ENCODE data around the gene DNAH9.

DNAH9 gene

DNA sequence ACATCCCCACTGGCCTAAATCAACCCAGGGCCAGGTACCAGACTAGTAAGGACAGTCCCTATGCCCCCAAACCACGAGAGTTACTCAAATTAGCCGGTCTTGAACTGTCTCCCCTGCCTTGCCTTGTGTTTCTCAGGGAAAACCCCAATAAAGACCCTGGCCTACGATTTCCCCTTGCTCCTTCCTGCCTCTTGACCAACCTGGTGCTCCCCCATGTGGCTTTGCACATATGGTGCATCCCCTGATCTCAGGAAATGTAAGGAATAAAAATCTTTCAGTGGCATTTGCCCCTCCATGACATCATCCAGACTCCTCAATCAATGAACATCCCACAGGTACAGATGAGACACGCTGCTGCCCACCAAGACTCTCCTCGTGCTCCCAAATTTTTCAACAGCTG, 311.1 kb downstream of the DNAH9 start:
- TF ChIP-seq, protein P1, sequence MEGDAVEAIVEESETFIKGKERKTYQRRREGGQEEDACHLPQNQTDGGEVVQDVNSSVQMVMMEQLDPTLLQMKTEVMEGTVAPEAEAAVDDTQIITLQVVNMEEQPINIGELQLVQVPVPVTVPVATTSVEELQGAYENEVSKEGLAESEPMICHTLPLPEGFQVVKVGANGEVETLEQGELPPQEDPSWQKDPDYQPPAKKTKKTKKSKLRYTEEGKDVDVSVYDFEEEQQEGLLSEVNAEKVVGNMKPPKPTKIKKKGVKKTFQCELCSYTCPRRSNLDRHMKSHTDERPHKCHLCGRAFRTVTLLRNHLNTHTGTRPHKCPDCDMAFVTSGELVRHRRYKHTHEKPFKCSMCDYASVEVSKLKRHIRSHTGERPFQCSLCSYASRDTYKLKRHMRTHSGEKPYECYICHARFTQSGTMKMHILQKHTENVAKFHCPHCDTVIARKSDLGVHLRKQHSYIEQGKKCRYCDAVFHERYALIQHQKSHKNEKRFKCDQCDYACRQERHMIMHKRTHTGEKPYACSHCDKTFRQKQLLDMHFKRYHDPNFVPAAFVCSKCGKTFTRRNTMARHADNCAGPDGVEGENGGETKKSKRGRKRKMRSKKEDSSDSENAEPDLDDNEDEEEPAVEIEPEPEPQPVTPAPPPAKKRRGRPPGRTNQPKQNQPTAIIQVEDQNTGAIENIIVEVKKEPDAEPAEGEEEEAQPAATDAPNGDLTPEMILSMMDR (IDR thresholded peaks at IDR 0.05; ENCODE audit: low read depth, low read length): no peak
- H3K4me3 ChIP-seq (ENCODE audit: low read depth, low read length): no peak overlapping the region

DNA sequence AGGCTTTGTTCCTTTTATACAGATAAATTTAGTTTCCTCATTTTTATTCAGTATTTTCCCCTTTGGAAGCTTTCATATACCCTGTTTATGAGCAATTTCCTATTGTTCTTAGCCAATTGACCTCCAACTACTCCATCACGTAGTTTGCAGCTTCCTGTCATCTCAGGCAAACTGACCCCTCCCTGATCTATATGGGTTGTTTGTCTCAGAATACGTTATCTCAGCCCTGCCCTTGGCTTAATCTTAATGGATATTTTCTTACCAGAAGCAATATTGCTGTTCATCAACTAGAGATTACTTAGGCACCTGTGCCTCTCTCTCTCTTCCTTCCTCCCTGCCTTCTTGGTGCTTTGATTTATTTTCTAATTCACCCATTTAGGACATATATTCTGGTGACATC, 317.8 kb downstream of the DNAH9 start:
- no peak overlapping the region for H3K4me3 ChIP-seq (ENCODE audit: low read depth, low read length)
- TF ChIP-seq, protein P1 (IDR thresholded peaks at IDR 0.05; ENCODE audit: low read depth, low read length): no peak

DNA sequence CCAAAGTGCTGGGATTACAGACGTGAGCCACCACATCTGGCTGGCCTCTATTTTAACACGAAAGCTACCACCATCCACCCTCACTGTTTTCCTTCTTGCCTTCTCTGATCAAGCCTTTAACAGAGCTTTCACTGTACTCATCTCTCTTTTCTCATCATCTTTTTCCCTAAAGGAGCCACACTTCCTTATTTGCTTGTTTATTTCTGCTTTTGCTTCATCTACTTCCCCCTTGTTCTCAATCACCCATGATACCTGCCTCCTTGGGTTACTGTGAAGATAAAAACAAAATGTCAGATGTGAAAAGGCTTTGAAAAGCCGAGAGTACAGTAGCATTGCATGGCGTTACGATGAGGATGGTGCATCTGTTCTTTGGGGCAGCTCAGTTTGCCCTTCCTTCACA, 319.1 kb downstream of the DNAH9 start:
- TF ChIP-seq, protein P1 (IDR thresholded peaks at IDR 0.05; ENCODE audit: low read depth, low read length): no peak
- no peak overlapping the region for H3K4me3 ChIP-seq (ENCODE audit: low read depth, low read length)

DNA sequence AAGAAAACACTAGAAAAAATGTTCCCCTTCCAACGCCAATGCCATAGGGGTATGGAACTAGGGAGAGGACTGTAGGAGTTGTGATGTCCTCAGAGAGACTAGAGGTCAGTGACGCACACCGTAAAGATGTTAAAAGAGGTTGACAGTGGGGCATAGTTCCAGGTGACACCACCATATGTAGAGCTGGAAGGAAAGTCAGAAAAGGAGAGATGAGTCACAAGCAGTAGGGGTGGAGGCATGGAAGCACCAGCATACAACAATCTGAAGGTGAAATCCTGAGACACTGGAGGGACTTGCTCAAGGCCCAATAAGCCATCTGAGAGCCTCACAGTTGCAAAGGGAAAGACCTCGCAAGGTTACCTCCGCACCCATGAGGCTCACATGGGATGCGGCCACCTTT, 323.0 kb downstream of the DNAH9 start:
- TF ChIP-seq, protein P1 (IDR thresholded peaks at IDR 0.05; ENCODE audit: low read depth, low read length): no peak
- H3K4me3 ChIP-seq (ENCODE audit: low read depth, low read length): no peak overlapping the region

DNA sequence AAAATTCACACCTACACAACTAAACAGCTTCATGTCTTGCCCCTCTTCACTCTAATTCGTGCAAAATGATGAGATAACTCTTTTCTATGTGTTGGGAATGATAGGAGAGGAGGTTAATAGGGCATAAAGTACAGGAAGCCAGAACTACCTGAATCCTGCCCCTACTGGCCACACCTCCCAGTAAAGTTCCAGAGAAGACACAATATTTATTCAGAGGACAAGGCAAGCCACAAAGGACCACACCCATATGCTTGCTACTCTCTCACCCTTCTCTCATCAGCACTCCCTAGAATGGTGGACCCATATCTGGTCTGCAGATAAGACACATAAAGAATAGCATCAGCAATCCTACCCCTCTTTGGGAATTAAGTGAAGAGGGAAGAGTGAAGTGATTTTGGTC, 324.4 kb downstream of the DNAH9 start:
- no peak overlapping the region for H3K4me3 ChIP-seq (ENCODE audit: low read depth, low read length)
- TF ChIP-seq, protein P1 (IDR thresholded peaks at IDR 0.05; ENCODE audit: low read depth, low read length): no peak

DNA sequence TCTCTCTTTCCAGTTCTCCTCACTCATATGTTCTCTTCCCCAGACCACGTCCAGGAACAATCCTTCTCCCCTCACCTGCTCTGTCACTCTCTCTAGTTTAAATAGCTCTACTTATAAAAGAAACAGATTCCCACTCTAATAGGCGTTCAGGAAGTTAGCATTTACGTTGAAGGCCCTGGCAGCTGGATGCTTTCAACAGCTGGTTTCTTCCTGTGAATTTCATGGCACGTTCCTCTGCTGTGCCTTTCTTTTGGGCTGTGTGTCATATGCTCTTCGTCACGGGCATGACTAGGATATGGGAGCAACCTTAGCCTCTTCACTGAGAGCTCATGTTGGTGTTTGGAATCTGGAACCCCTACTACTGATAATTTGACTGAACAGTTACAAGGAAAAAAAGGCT, 325.8 kb downstream of the DNAH9 start:
- H3K4me3 ChIP-seq (ENCODE audit: low read depth, low read length): no peak overlapping the region
- TF ChIP-seq, protein P1 (IDR thresholded peaks at IDR 0.05; ENCODE audit: low read depth, low read length): no peak

DNA sequence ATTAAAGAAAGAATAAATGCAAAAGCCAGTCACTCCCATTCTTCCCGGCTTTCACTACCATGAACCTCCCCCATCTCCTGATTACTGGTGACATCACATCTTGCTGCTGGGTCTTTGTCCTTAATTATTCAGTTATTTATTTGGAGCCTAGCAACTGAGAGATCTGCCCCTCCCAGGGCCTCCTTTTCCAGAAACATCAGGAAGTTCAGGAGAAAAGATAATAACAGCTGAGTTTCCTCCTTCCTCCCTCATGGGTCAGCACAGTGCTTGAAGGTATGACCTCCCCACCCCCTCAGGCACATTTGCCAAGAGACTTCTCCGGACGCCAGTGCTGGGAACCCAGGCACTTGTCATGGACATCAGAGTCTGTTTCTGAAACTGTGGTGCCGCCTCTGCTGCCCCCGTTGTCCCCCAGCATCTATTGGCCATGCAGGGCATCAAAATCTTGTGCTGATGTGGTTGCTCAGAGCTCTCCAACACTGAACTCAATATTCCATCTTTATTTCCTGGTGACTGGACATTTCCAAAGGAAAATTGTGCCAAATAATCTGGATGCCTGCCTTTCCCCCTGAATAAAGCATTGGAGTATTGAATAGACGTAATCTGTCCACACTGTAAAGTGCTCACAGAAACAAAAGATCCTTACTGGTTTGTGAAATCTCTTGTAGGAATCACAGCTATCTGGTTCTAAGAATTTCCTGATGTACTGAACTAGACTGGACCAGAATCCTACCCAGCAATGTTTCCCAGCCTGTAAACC, 327.2 kb downstream of the DNAH9 start:
- H3K4me3 ChIP-seq (ENCODE audit: low read depth, low read length): no peak overlapping the region
- TF ChIP-seq, protein P1 (IDR thresholded peaks at IDR 0.05; ENCODE audit: low read depth, low read length): no peak

All from WI38 (cell line).